Measurements from ENCODE around the gene KCNMB4.

KCNMB4 gene

GRCh38 chr12:70443062-70443673 is 77.1 kb downstream of the KCNMB4 start:
- DNase-seq (ENCODE audit: low read depth, low spot score) = peak; percentile 67

- no peak for DNase-seq (ENCODE audit: low read depth, low spot score)
These were observed 78.8 kb downstream of the KCNMB4 start for GRCh38 chr12:70444903-70445302.

- peak; percentile 73 for DNase-seq (ENCODE audit: low read depth, low spot score)
These were observed 82.3 kb downstream of the KCNMB4 start for GRCh38 chr12:70448371-70448770.

GRCh38 chr12:70449074-70449752 is 83.1 kb downstream of the KCNMB4 start:
- DNase-seq (ENCODE audit: low read depth, low spot score) = peak; percentile 18

GRCh38 chr12:70449753-70450341 is 83.8 kb downstream of the KCNMB4 start:
- no peak for DNase-seq (ENCODE audit: low read depth, low spot score)

- no peak for DNase-seq (ENCODE audit: low read depth, low spot score)
These were observed 85.4 kb downstream of the KCNMB4 start for GRCh38 chr12:70451528-70451927.

- DNase-seq (ENCODE audit: low read depth, low spot score) = no peak
These were observed 90.9 kb downstream of the KCNMB4 start for GRCh38 chr12:70456953-70457352.

- no peak for DNase-seq (ENCODE audit: low read depth, low spot score)
These were observed 93.7 kb downstream of the KCNMB4 start for GRCh38 chr12:70459786-70460185.

GRCh38 chr12:70463997-70464396 is 97.9 kb downstream of the KCNMB4 start:
- no peak for DNase-seq (ENCODE audit: low read depth, low spot score)

- no peak for DNase-seq (ENCODE audit: low read depth, low spot score)
These were observed 100.7 kb downstream of the KCNMB4 start for GRCh38 chr12:70466753-70467152.

GRCh38 chr12:70467476-70467875 is 101.4 kb downstream of the KCNMB4 start:
- DNase-seq (ENCODE audit: low read depth, low spot score) = no peak

- DNase-seq (ENCODE audit: low read depth, low spot score) = no peak
These were observed 102.0 kb downstream of the KCNMB4 start for GRCh38 chr12:70467918-70468733.

GRCh38 chr12:70468741-70469140 is 102.7 kb downstream of the KCNMB4 start:
- DNase-seq (ENCODE audit: low read depth, low spot score) = no peak

- no peak for DNase-seq (ENCODE audit: low read depth, low spot score)
These were observed 103.2 kb downstream of the KCNMB4 start for GRCh38 chr12:70469221-70469820.

- DNase-seq (ENCODE audit: low read depth, low spot score) = no peak
These were observed 116.7 kb downstream of the KCNMB4 start for GRCh38 chr12:70482764-70483163.
